Endothelial cell of umbilical vein (primary cell): ENCODE measurements around the gene TFAM. TPM values are rescaled to one million over a fixed set of nuclear protein-coding genes. Genes with fewer than 3 reads are reported as not detected.

Experiments used
- BruUV-seq: library from RNA; stranded (reverse); fragments of 400-500 nt; replicated peaks from 2 replicates; lab custom pipeline; 2021; lab: Mats Ljungman, UMichigan
- CTCF ChIA-PET: fragments of 300-600, 350-600 bp; sonication (Branson Sonifier 250); formaldehyde crosslinking; loops from one replicate; lab custom pipeline; 2021; ENCODE audit warnings: antibody characterized with exemption, inconsistent platforms; lab: Charles Lee
- POLR2A ChIA-PET: fragments of 300-600, 350-600 bp; sonication (Branson Sonifier 250); formaldehyde crosslinking; loops from one replicate; lab custom pipeline; 2021; ENCODE audit warnings: antibody characterized with exemption, inconsistent platforms; lab: Charles Lee
- DNase-seq: peaks from one replicate; pipeline ENCODE4 v3.0.0-alpha.2; 2011; ENCODE audit warnings: low read depth, low spot score
- FAIRE-seq: peaks from 2 replicates; lab custom pipeline; 2011; peaks lifted over from hg19 to GRCh38; lab: Jason Lieb, UNC
- H2AFZ ChIP-seq: 2 replicates; pipeline ENCODE4 v1.6.0; 2012; ENCODE audit warnings: low read depth, low read length, control low read depth, inconsistent platforms
- H3K27ac ChIP-seq: 2 replicates; pipeline ENCODE4 v1.5.1; 2011; ENCODE audit warnings: low read depth, mild to moderate bottlenecking, control low read depth, low read length, moderate library complexity; ENCODE audit not compliant: insufficient read depth
- H3K27me3 ChIP-seq, 2 experiments: 2 replicates each; pipeline versions ENCODE4 v1.6.0 to v1.6.1; 2011; ENCODE audit warnings: low read length in 2 of 2, mixed read lengths in 1 of 2; ENCODE audit not compliant: control insufficient read depth in 2 of 2, insufficient read depth in 2 of 2
- H3K36me3 ChIP-seq, 2 experiments: 2 replicates in 1 of 2; 3 replicates in 1 of 2; pipeline ENCODE4 v1.5.1; 2011; ENCODE audit warnings: low read length in 2 of 2, mild to moderate bottlenecking in 1 of 2, moderate library complexity in 1 of 2; ENCODE audit not compliant: control insufficient read depth in 2 of 2, insufficient read depth in 2 of 2; ENCODE audit errors: extremely low read depth in 1 of 2
- H3K4me1 ChIP-seq: 3 replicates; pipeline ENCODE4 v1.5.1; 2011; ENCODE audit warnings: mild to moderate bottlenecking, low read length; ENCODE audit not compliant: control insufficient read depth, insufficient read depth; ENCODE audit errors: extremely low read depth
- H3K4me2 ChIP-seq: 2 replicates; pipeline ENCODE4 v1.6.1; 2011; ENCODE audit warnings: low read length, control low read depth, mixed read lengths; ENCODE audit not compliant: insufficient read depth
- H3K4me3 ChIP-seq, 3 experiments: fragments of 200-600 bp in 1 of 3; sonication (generic), shearing (Covaris generic) in 1 of 3; replicated peaks in 1 of 3; 2 replicates each; pipeline ENCODE4 v1.5.1; 2011 to 2016; ENCODE audit warnings: control low read depth in 3 of 3, low read length in 3 of 3, mild to moderate bottlenecking in 2 of 3, inconsistent platforms in 1 of 3, low read depth in 1 of 3, moderate library complexity in 1 of 3; ENCODE audit not compliant: insufficient read depth in 1 of 3
- H3K79me2 ChIP-seq: 2 replicates; pipeline ENCODE4 v1.6.0; 2012; ENCODE audit warnings: low read length, inconsistent platforms; ENCODE audit not compliant: control insufficient read depth, insufficient read depth
- H3K9ac ChIP-seq: replicated peaks from 2 replicates; pipeline ENCODE3; 2011; ENCODE audit warnings: low read length, control low read depth; ENCODE audit not compliant: insufficient read depth; ENCODE audit errors: extremely low read depth
- H3K9me1 ChIP-seq: replicated peaks from 3 replicates; pipeline ENCODE4 v1.6.0; 2011; ENCODE audit warnings: mild to moderate bottlenecking, low read length; ENCODE audit not compliant: control insufficient read depth, insufficient read depth; ENCODE audit errors: extremely low read depth
- H3K9me3 ChIP-seq: replicated peaks from 2 replicates; pipeline ENCODE4 v1.5.1; 2012; ENCODE audit warnings: low read length, inconsistent platforms; ENCODE audit not compliant: control insufficient read depth, insufficient read depth
- H4K20me1 ChIP-seq: replicated peaks from 2 replicates; pipeline ENCODE3; 2011; ENCODE audit warnings: mild to moderate bottlenecking, low read length; ENCODE audit not compliant: control insufficient read depth, insufficient read depth; ENCODE audit errors: extremely low read depth
- CTCF ChIP-seq, 2 donors: IDR thresholded peaks; 1 replicate in 1 of 2; 2 replicates in 1 of 2; pipeline ENCODE4 v1.5.1; 2011; ENCODE audit warnings: low read length in 2 of 2, mild to moderate bottlenecking in 2 of 2, moderate library complexity in 2 of 2, control low read depth in 1 of 2, inconsistent platforms in 1 of 2, low read depth in 1 of 2; ENCODE audit not compliant: insufficient read depth in 1 of 2; ENCODE audit errors: extremely low read depth in 1 of 2
- EZH2 ChIP-seq: IDR thresholded peaks from 2 replicates; pipeline ENCODE4 v1.6.1; 2012; ENCODE audit warnings: borderline replicate concordance, low read depth, mild to moderate bottlenecking, moderate library complexity, low read length, inconsistent platforms; ENCODE audit not compliant: severe bottlenecking
- FOS ChIP-seq: IDR thresholded peaks from 2 replicates; pipeline ENCODE4 v1.6.1; 2011; ENCODE audit warnings: mild to moderate bottlenecking, low read length, moderate library complexity, borderline replicate concordance; ENCODE audit not compliant: insufficient read depth
- GATA2 ChIP-seq: IDR thresholded peaks from 2 replicates; pipeline ENCODE4 v1.7.0; 2011; ENCODE audit warnings: low read depth, mild to moderate bottlenecking, moderate library complexity, mixed read lengths, low read length; ENCODE audit not compliant: insufficient read length, insufficient read depth
- JUN ChIP-seq: IDR thresholded peaks from 2 replicates; pipeline ENCODE4 v1.6.1; 2011; ENCODE audit warnings: borderline replicate concordance, low read depth; ENCODE audit not compliant: insufficient read length, insufficient read depth
- MAX ChIP-seq: IDR thresholded peaks from 2 replicates; pipeline ENCODE4 v1.6.1; 2011; ENCODE audit not compliant: insufficient read depth, insufficient read length
- MYC ChIP-seq: IDR thresholded peaks from one replicate; pipeline ENCODE4 v1.6.1; 2011; ENCODE audit warnings: mild to moderate bottlenecking, low read depth, low read length
- POLR2A ChIP-seq: IDR thresholded peaks from 2 replicates; pipeline ENCODE4 v1.6.1; 2012; ENCODE audit warnings: low read depth, mild to moderate bottlenecking, control low read depth, low read length
- POLR2AphosphoS5 ChIP-seq: IDR thresholded peaks from 2 replicates; pipeline ENCODE4 v1.6.1; 2012; ENCODE audit warnings: low read depth, mild to moderate bottlenecking, control low read depth, low read length, moderate library complexity; ENCODE audit not compliant: insufficient read depth
- dilution Hi-C: fragments of 300-500 bp; cut with MboI; formaldehyde crosslinking; loops from one replicate; pipeline ENCODE4 v1.15.0; 2019; ENCODE audit warnings: low sequenced_read_pairs; ENCODE audit not compliant: extremely low pct_ligation_motif_present
- intact Hi-C: fragments of 100-400 bp; cut with micrococcal nuclease; formaldehyde crosslinking; loops from one replicate; pipeline ENCODE4 v1.10.0; 2022
- polyA plus RNA-seq, 4 experiments: library from polyadenylated mRNA; depleted of rRNA in 3 of 4; stranded (reverse) in 3 of 4; unstranded in 1 of 4; fragments of >200 nt; gene quantifications; 2 replicates each; pipeline versions ENCODE4 v1.2.1 to v1.2.3, GENCODE V29; 2011 to 2012; ENCODE audit warnings: missing spikeins in 1 of 4
- total RNA-seq: library from RNA; stranded (reverse); gene quantifications from 2 replicates; pipeline ENCODE4 v1.2.3, GENCODE V29; 2021

Gene TFAM
- total and polyA plus RNA-seq, 2 donors (not counting 3 experiments of a cell fraction or from before 2014, with no cell fraction given) = 21.3 to 45.1 TPM

- Histone ChIP-seq H3K4me2 (no peak overlapping the region), H3K27me3 (no peaks in the 10 kb centered on the region), H3K4me1 (no peaks in the 10 kb centered on the region), H3K27ac (no peak overlapping the region), H3K9ac (no peak overlapping the region), H4K20me1 (no peaks in the 10 kb centered on the region), H3K4me3 (no peak overlapping the region), H3K9me1 (no peaks in the 10 kb centered on the region), H3K9me3 (no peaks in the 10 kb centered on the region), H2AFZ (no peak overlapping the region), H3K36me3 (no peaks in the 10 kb centered on the region), H3K79me2 (no peaks in the 10 kb centered on the region)
- TF ChIP-seq GATA2 (no peak), MAX (no peak), EZH2 (no peak), POLR2A (no peak), CTCF (IDR thresholded peaks at IDR 0.05; ENCODE audit: extremely low read depth in 1 of 2, insufficient read depth in 1 of 2, low read depth in 1 of 2, low read length in 2 of 2) (no peak), JUN (no peak), FOS (no peak), POLR2AphosphoS5 (no peak), MYC (no peak)
- POLR2A ChIA-PET = no interaction called here
- FAIRE-seq (no peak), DNase-seq (no peak)
- intact Hi-C loops = no loop called here
- dilution Hi-C loops = no loop called here
- BruUV-seq = no TSS peak
- CTCF ChIA-PET = interaction anchor here (0.8 to 1.2 kb wide), 5 partner anchors 9 to 25 kb away, joined by 3 to 4 read pairs (median 3); partner anchors contain the start of gene TFAM
Observed at GRCh38 chr10:58367069-58367468, 18.1 kb upstream of the TFAM start.
